ENCODE results near the gene UPB1.
"Not testable (repeated sequence)": the region's sequence is repeated elsewhere in the genome, so short reads cannot be mapped to it uniquely, and the experiment has no call there.

UPB1 gene

DNA sequence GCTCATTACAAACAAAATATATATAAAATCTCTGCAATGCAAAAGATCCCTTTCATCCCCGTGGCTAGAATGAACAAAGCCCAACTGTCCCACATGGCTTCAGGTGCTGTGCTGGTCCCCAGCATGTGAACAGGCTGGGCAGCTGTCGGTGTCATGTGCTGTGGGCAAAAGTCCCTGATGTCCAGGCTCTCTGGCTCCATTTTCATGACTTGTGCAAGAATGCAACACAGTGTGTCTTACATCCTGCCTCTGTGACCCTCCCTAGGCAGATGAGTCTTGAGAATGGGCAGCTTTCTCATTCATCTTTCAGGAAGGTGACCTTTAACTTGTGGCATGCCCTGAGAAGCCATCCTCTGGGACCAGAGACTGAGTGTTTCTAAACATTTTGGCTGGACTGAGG is 45.3 kb downstream of the UPB1 start:
- DNase-seq = no peak

DNA sequence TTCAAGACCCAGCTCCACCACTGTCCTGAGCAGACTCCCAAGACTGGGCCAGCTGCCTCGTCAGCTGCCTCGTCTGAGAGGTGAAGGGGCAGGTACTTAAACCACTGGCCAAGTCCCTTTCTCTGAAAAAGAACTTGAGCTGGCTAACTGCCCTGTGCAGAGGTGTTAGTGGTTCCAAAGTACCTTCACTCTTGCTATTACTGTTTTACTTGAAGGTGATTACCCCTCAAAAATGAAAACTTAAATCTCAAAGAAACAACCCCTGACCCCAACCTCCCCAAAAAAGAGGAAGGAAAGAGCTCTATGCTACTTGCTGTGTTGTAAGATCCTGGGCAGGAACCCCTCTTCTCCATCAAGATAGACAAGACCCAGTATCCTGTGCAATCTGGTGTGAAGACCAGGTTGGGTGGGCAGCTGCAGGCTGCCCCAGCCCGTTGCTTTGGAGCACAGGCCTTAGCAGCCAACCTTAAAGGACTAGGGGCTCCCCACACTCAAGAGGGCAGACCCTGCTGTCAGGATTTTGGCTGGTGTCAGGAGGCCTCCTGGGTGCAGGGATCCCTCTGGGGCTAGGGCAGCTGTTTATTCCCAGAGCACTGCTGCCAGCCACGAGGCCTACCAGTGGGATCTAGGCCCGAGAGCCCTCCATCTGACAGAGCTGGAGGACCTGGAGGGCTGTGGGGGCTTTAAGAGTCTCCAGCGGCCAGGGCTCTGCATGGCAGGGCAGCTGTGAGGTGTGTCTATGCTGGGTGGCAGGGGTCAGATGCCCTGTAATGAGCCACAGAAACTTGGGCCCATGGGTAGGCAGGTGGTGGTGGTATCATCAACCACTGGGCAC is 46.8 kb downstream of the UPB1 start:
- no peak for DNase-seq

DNA sequence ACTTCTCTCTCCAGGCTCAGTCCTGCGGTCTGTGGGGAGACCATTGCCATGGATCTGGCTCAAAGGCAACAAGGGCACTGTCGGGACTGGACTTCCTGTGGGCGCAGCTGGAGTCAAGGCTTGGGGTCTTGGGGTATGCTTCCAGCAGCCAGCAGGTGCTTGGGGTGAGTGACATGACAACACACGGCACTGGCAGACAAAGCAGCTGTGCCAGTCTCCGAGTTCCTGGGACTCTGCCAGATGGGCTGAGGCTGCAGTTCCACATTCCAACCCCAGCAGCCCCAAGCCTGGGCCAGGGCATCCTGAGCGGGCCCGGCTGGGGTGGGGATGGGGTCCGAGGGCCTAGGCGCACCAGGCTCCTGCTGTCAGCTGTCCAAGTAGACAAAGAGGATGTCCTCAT is 47.5 kb downstream of the UPB1 start:
- DNase-seq = no peak

DNA sequence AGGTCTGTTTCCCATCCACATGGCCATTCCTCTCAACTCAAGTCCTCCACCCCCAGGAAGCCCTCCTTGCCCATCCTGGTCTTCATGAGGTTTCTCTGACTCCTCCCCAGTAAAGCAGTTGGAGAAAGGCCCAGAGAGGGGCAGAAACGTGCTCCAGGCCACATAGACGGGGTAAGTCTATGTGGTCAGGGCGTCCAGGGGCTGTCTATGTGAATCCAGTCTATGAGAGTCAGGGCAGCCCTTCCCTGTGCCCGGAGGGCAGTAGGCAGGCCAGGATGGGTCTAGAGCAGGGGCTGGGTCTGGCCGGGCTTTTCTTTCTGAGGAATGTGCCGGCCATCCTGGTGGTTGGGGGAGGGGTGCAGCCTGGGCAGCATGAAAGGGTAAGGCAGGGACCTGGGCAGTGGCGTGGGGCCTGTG is 48.1 kb downstream of the UPB1 start:
- no peak for DNase-seq

DNA sequence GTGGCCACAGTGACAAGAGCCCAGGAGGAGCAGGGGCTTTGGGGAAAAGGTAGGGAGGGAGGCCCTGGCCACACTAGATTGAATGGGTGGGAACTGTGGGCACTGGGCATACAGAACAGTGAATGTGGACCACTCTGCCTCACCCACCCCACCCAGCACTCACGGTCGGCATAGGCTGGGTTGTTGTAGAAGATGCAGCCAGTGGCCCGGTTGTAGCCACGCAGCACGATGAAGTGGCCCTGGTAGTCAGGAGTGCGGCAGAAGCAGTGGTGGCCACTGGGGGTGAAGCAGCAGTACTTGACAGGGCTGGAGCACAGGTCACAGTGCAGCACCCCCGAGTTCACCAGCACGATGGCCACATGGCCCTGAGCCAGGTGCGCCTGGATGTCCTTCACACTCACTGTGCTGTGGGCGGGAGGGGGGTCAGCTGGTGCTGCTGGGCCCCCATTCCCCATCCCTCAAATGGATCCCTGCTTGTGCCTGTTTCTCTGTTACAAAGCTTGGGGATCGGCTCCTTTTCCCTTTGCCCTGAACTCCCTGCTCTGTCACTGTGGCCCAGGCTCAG is 48.6 kb downstream of the UPB1 start:
- no peak for DNase-seq

DNA sequence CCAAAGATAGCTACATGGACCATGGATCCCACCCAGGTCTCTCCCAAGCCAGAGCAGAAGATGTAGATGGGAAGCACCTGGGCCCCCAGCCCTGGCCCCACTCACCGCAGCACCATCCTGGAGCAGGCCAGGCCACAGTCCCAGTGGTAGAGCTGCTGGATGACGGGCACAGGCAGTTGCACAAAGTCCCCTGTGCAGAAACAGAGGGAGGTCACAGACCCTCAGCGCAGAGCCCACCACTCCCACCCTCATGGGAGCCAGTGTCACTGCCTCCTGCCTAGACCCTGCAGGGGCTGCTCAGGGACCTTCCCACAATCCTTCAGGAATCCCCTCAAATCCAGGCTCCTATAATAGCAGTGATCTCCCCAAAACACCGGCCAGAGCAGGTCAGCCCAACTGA is 53.7 kb downstream of the UPB1 start:
- no peak for DNase-seq

DNA sequence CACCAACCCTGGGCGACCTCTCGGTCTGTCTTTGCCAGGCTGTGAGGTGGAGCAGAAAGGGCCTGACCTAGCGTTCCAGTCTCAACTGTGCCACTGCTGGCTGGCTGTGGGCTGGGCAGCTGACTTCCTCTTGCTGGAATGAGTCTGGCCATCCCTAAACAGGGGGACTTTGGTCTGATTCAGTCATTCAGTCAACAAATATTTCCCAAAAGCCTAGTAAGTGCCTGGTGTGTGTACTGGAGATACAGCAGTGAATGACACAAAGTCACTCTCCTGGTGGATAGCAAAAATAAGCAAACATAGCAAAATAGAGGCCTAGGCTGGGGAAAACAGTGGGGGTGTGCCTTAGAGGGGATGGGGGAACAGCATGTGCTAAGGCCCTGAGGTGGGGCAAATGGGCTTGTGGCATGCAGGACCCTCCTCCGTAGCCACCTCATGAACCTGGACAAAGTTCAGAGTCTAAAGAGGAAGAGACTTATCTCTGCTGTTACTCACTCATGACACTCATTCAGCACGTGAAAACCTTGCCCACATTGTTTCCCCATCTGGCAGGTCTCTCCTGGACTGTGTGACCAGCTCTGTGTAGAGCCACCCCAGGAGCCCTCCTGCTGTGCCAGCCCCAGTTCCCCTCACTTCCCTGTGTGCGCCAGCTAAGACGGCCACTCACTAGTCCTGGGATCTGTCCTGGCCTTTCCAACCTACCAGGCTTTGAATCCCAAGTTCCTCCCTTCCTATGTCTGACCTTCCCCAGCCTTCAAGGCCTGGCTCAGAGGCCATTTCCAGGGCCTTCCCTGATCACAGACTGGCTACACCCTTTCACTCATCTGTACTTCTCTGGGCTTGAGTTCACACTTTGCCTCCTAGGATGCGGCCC is 55.1 kb downstream of the UPB1 start:
- DNase-seq = no peak

DNA sequence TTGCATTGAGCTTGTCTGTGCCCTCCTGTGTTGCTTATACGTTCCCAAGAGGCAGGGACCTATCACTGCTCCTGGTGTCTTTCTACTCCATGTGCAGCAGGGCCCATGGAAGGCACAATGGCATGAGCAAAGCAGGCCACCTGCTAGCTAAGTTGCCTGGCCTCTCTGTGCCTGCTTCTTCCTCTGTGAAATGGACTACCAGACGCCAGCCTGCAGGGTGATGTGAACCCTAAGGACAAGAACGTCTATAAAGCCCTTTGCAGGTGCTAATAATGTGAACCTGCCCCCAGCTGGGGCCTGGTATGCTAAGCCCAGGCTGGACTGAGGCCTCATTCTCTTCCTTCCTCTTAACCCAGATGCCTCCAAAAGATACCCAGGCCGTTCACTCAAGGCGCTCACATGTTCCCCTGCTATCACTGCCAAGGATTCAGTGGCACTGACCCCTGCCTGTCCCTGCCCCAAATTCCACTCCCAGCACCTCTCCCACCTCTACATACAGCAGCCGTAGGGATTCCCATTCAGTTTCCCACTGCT is 55.8 kb downstream of the UPB1 start:
- DNase-seq = no peak

DNA sequence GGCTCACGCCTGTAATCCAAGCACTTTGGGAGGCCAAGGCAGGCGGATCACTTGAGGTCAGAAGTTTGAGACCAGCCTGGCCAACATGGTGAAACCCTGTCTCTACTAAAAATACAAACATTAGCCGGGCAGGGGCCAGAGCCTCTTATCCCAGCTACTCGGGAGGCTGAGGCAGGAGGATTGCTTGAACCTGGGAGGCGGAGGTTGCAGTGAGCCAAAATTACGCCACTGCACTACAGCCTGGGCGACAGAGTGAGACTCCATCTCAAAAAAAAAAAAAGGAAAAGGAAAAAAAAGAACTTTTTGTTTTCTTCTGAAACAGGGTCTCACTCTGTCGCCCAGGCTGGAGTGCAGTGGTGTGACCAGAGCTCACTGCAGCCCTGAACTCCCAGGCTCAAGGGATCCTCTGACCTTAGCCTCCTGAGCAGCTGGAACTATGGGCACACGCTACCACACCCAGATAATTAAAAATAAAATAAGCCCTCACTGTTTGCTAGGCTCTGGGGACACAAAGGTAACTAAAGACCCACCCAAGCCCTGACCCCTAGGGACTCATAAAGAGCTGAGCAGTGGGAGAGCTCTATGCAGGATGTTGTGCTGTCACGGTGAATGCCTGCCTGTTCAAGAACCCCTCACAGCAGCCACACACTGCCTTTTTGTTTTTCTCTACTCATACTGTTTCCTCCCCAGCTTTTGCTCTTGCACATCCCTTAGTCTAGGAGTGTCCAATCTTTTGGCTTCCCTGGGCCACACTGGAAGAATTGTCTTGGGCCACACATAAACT is 57.6 kb downstream of the UPB1 start:
- DNase-seq = not testable (repeated sequence)

DNA sequence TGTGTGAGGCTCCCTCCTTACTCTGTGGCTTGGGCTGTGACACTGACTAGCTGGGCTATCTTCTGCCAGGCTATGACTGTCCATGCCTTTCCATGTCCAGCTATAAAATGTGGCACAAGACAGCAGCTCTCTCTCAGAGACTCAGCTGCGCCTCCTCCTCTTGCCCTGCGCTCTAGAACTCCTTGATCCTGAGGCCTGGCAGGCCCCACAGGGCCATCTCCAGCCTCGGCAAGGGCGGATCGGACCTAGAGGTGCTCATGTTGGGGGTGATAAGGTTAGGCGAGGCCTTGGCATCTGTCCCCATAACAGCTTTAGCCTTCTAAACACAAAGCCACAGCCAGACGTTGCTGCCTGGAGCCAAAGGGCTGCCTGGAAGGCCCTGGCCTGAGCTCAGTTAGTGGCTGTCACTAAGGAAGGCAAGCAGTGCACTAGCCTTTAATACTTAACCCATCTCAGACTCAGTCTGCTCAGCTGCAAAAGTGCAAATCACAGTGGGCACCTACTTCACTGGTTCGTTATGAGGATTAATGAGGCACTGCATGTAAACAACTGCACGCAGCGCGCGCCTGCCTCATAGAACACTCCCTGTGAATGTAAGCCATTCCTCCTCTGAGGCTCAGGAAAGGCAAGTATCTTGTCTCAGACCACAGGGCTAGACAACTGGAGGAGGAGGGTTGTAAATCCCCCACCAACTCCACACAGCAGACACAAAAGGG is 58.6 kb downstream of the UPB1 start:
- DNase-seq = no peak

DNA sequence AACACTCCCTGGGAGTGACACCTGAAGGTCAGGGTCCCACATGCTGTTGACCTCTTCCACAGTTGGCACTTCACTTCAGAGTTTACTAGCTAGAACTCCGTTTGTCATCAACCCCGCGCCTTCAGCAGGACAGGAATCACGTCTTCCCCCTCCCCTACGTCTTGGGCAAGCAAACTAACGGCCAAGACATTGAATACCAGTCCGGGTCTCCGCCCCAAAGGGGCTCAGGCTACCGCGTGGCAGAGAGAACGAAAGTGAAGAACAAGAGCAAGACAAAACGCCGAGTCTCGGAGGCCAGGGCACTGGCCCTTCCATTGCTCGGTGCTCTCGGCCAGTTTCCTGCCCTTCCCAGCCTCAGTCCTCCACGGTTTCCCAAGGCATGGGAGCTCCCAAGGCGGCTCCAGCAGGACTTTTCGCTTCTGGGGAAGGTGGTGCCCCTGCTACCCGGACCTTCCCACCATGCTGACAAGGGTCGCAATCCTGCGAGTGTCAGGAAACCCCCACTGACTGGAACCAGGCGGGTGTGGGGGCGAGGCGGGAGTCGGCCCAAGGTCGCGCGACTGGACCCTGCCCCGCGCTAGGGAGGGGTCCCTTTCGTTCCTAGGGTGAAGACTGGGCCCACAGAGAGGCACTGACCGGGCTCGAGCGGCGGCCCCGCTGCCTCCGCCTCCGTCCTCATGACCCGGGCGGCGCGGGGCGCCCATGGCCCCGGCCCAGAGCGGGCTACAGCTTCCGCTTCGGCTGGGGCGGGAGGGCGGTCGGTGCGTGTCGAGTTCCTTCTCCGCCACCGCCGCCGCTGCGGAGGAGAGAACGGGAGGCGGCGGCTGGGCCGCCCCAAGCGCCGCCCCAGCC is 59.4 kb downstream of the UPB1 start, which contains the start of gene GUCD1:
GUCD1 (minus strand) TSS at position 826 of the 852 bp plus-strand sequence; CDS start at position 679, 147 bp downstream.
- peak; percentile 73 for DNase-seq

DNA sequence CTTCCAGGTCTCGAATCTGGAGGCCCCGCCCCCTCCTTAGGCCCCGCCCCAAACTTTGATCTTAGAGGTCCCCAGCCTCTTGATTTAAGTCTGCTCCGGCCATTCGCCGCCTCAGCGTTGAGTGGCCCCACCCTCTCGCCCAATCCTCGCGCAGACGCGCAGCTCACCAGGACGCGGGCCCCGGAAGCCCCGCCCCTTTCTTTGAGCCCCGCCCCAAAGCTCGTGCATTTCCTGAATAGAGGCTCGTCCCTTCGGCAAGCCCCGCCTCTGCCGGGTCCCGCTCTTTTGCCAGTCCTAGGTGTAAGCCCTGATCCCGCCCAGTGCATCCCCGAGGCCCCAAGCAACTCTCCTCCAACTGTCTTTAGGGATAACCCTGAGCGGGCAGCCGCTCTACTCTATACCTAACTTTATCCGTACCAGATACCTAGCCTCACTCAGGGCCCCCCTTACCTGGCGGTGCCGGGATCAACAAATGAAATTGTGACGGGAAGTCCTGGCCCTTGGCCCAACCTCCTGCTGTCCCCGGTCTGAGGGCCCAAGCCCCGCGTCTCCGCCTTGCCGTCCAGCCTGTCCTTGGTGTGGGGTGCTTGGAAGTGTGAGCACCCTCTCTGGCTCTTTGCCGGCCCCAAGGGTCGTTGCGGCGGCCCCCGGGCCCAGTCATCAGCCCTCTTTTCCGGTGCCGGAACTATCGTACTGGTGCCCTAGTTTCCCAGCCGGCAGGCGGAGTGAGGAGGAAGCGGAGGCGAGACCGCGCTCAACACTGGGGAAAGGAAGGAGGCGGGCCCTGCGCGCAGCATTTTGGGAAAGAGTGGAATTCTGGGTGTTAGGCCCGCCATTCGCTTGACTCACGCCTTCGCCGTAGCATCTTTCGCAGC is 60.3 kb downstream of the UPB1 start, which contains the start of gene SNRPD3:
SNRPD3 (plus strand) TSS at position 835 of the 875 bp plus-strand sequence. CDS start 1,676 bp downstream, outside the sequence.
- DNase-seq = peak; percentile 100

DNA sequence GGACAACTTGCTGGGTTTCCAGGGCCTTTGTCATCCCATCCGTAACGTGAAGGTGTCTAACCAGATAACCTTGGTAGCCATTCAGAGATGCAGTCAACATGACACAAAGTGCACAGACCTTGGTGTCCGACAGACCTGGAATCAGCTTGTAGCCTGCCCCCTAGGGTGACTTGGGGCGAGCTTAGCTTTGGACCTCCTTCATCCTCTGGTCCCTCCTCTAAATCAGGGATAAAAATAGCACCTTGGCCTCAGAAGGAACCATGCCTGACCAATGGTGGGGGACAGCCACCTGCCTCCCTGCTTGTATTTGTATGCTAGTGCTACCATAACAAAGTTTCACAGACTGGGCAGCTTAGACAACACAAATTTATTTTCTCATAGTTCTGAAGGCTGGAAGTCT is 64.3 kb downstream of the UPB1 start:
- no peak for DNase-seq

DNA sequence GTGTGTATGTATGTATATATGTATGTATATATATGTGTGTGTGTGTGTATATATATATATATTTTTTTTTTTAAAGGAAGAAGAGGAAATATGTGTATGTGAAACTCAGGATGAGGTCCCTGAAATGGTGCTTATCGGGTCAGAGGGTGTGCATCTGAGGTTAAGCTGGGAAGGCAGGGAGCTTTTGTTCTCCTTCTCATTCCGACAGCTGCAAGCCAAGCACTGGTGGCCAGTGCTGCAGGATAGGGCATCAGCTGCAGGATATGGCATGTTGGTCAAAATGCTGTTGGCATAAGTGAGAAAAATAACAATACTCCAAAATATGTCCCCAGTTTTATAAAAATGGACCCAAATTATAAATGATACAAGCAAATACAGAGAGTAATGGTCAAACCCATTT is 68.1 kb downstream of the UPB1 start:
- no peak for DNase-seq

DNA sequence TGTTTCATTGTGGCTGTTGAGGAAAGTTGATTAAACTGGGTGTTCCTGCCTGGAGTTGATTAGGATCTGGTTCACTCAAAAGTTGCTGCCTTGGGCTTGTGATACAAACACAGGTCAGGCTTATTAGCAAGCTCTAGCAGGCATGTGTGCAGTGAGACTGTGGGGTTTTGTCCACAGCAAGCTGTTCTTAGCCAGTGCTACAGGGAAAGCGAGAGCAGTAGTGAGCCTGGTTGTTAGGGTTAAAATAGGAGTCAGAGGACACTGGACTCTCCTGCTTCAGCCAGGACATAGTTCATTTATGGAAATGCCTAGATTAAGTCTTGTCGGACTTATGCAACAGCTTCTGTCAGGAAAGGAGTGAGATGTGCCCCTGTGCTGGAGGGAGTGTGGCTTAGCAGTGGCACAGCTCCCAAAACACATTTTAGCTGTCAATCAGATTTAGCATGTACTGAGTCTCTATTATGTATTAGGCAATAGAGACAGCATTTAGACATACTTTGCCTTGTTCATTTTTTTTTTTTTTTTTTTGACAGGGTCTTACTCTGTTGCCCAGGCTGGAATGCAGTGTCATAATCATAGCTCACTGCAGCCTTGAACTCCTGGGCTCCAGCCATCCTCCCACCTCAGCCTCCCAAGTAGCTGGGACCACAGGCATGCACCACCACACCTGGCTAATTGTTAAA is 69.4 kb downstream of the UPB1 start:
- DNase-seq = no peak

DNA sequence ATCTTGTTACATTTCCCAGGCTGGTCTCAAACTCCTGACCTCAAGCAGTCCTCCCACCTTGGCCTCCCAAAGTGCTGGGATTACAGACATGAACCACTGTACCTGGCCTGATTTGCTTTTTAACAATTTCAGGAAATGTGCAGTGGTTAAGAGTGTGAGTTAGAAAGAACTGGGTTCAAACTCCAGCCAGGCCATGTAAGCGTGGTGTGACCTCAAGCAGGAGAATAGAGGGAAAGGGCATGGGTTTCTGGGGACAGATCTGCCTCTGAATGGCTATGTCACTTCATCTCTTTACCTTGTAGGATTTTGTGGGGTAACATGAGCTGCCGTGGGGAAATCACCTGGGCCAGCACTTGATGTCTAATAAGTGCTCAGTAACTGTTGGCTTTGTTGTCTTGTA is 69.9 kb downstream of the UPB1 start:
- DNase-seq = no peak

DNA sequence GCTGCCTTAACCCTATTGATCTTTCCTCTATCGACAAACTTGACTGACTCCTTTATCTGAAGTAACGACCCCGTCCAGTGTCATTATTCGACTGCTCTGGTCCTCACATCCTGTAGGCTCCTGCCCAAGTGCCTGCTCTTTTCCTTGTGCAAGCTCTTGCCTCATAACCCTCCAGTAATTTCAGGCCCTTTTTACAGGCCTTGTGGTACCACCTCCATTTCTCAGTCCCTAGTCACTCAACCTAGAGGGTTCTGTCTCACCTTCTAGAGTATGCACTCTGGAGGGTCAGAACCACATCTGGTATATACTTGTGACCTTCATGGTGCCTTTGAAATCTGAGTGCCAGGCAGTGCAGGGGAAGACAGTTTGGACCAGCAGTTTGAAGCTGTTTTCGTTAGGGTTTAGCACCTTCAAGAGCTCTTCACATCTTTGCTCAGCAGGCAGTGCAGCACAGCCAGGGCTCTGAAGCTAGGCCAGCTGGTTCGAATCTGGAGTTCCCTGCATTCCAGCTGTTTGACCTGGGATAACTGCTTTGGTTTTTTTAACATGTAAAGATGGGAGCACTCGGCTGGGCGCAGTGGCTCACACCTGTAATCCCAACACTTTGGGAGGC is 71.9 kb downstream of the UPB1 start:
- no peak for DNase-seq

DNA sequence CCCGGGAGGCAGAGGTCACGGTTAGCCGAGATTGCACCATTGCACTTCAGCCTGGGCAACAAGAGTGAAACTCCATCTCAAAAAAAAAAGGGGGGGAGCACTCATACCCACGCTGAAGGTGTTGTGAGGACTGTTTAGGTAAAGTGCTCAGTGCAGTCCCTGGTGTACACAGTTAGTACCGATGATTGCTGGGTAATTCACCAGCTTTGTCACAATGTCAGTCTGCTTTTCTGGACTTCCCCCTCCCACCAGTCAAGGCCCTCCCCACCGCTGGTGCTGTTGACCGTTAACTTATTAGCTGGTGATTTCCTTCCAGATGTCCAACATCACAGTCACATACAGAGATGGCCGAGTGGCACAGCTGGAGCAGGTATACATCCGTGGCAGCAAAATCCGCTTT is 72.5 kb downstream of the UPB1 start:
- no peak for DNase-seq

DNA sequence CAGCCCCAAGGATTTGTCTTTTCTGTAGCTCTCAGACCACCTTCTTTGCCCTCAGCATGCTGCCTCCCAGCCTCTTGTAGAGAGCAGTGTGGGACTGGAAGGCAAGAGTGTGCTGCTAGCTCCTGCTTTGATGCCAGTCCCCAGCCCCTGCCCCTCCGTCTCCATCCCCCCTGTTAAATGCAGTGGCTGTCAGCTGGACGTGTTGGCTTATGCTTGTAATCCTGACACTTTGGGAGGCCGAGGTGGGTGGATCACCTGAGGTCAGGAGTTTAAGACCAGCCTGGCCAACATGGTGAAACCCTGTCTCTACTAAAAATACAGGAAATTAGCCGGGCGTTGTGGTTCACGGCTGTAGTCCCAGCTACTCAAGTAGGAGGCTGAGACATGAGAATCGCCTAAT is 76.1 kb downstream of the UPB1 start:
- no peak for DNase-seq
